CD4-positive, alpha-beta T cell treated with Interleukin-6 for 4 hours (primary cell): ENCODE measurements around the gene MT1F.
"Not testable (repeated sequence)": the region's sequence is repeated elsewhere in the genome, so short reads cannot be mapped to it uniquely, and the experiment has no call there.

Source experiments
- DNase-seq: peaks from one replicate; pipeline ENCODE4 v3.0.0-alpha.2; 2020; ENCODE audit warnings: mixed read lengths

Gene MT1F

GRCh38 chr16:56657555-56658326, at the start of gene MT1F:
MT1F (plus strand) TSS chr16:56657959; CDS start chr16:56658059, 100 bp downstream.
- peak; percentile 88 for DNase-seq

- DNase-seq = peak; percentile 93
Observed at GRCh38 chr16:56608043-56608875, 49.5 kb upstream of the MT1F start, which contains the start of gene MT2A. MT2A (plus strand) TSS chr16:56608584; CDS start chr16:56608656, 72 bp downstream.

- DNase-seq = peak; percentile 18
Observed at GRCh38 chr16:56608876-56609462, 48.8 kb upstream of the MT1F start.

GRCh38 chr16:56609463-56609921, 48.3 kb upstream of the MT1F start:
- peak; percentile 89 for DNase-seq

- DNase-seq = peak; percentile 71
Observed at GRCh38 chr16:56610017-56610608, 47.6 kb upstream of the MT1F start.

- DNase-seq = no peak
Observed at GRCh38 chr16:56610609-56611111, 47.1 kb upstream of the MT1F start.

- DNase-seq = no peak
Observed at GRCh38 chr16:56611281-56611833, 46.4 kb upstream of the MT1F start.

GRCh38 chr16:56613706-56614105, 44.1 kb upstream of the MT1F start:
- no peak for DNase-seq

- no peak for DNase-seq
Observed at GRCh38 chr16:56614549-56614991, 43.2 kb upstream of the MT1F start.

- no peak for DNase-seq
Observed at GRCh38 chr16:56615353-56615752, 42.4 kb upstream of the MT1F start.

GRCh38 chr16:56616608-56617211, 41.0 kb upstream of the MT1F start:
- no peak for DNase-seq

- DNase-seq = peak; percentile 77
Observed at GRCh38 chr16:56617212-56618085, 40.3 kb upstream of the MT1F start.

GRCh38 chr16:56618138-56618537, 39.6 kb upstream of the MT1F start:
- DNase-seq = no peak

- DNase-seq = no peak
Observed at GRCh38 chr16:56620339-56620897, 37.3 kb upstream of the MT1F start.

- DNase-seq = not testable (repeated sequence)
Observed at GRCh38 chr16:56621665-56622445, 35.9 kb upstream of the MT1F start.

- not testable (repeated sequence) for DNase-seq
Observed at GRCh38 chr16:56623184-56623583, 34.6 kb upstream of the MT1F start.

- no peak for DNase-seq
Observed at GRCh38 chr16:56623637-56624036, 34.1 kb upstream of the MT1F start.

GRCh38 chr16:56625140-56625942, 32.4 kb upstream of the MT1F start, which contains the start of gene MT1E:
MT1E (plus strand) TSS chr16:56625781; CDS start chr16:56625852, 71 bp downstream.
- peak; percentile 37 for DNase-seq
